ENCODE results near the gene ITGAL.

- no peak for TF ChIP-seq CTCF (IDR thresholded peaks at IDR 0.05)
- no peak for TF ChIP-seq POLR2A (IDR thresholded peaks at IDR 0.05)
These were observed 39.0 kb downstream of the ITGAL start for GRCh38 chr16:30511509-30511908.

Data from heart left ventricle (tissue), 13 donors.